Breast epithelium (tissue), 3 donors: ENCODE results near the gene ISLR.

Source experiments
- POLR2A ChIP-seq: fragments of 450-650 bp; IDR thresholded peaks from one replicate; pipeline ENCODE4 v1.6.1; 2016; ENCODE audit warnings: antibody characterized with exemption, mild to moderate bottlenecking, moderate library complexity
- POLR2AphosphoS5 ChIP-seq, 3 donors: sonication (generic); formaldehyde crosslinking; IDR thresholded peaks; one replicate each; pipeline ENCODE4 v1.6.1; 2017; ENCODE audit warnings: antibody characterized with exemption in 3 of 3
- TF ChIP-seq, protein P1 (sequence below), 3 donors: fragments of 450-650 bp; IDR thresholded peaks; one replicate each; pipeline ENCODE4 v1.5.1; 2016 to 2017; ENCODE audit warnings: antibody characterized with exemption in 3 of 3, mild to moderate bottlenecking in 3 of 3, moderate library complexity in 3 of 3

GRCh38 chr15:74167891-74168331, 5.6 kb upstream of the ISLR start:
- TF ChIP-seq POLR2AphosphoS5 (IDR thresholded peaks at IDR 0.05) (no peak), POLR2A (no peak)
- TF ChIP-seq, protein P1, sequence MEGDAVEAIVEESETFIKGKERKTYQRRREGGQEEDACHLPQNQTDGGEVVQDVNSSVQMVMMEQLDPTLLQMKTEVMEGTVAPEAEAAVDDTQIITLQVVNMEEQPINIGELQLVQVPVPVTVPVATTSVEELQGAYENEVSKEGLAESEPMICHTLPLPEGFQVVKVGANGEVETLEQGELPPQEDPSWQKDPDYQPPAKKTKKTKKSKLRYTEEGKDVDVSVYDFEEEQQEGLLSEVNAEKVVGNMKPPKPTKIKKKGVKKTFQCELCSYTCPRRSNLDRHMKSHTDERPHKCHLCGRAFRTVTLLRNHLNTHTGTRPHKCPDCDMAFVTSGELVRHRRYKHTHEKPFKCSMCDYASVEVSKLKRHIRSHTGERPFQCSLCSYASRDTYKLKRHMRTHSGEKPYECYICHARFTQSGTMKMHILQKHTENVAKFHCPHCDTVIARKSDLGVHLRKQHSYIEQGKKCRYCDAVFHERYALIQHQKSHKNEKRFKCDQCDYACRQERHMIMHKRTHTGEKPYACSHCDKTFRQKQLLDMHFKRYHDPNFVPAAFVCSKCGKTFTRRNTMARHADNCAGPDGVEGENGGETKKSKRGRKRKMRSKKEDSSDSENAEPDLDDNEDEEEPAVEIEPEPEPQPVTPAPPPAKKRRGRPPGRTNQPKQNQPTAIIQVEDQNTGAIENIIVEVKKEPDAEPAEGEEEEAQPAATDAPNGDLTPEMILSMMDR (IDR thresholded peaks at IDR 0.05): no peak
